HG03039 (cell line): ENCODE data around the gene ZNF516.
A peak's percentile ranks its signal among the peaks of the same experiment; 100 is the strongest.

Experiments
- ATAC-seq: cut with Tn5 transposase; IDR thresholded peaks from one replicate; pipeline ENCODE4 v1.9.1; 2021; ENCODE audit warnings: mild to moderate bottlenecking, moderate library complexity; ENCODE audit not compliant: unreplicated experiment

ZNF516 gene

DNA sequence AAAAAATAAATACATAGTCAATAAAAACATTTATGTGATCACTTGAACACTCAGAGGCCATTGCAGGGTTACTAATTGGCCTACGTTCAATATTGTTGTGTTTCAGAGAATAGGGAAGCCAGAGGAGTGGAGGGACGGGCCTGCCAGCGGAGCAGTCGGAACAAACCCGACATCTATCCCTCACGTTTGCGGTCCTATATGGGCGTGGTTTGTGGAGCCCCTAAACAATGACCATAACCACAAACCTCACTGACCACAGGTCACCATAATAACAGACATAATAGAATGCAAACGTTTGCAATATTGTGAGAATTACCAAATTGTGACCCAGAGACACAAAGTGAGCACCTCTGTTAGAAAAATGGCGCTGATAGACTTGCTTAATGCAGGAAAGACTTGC lies 19.5 kb upstream of the ZNF516 start:
- no peak for ATAC-seq

DNA sequence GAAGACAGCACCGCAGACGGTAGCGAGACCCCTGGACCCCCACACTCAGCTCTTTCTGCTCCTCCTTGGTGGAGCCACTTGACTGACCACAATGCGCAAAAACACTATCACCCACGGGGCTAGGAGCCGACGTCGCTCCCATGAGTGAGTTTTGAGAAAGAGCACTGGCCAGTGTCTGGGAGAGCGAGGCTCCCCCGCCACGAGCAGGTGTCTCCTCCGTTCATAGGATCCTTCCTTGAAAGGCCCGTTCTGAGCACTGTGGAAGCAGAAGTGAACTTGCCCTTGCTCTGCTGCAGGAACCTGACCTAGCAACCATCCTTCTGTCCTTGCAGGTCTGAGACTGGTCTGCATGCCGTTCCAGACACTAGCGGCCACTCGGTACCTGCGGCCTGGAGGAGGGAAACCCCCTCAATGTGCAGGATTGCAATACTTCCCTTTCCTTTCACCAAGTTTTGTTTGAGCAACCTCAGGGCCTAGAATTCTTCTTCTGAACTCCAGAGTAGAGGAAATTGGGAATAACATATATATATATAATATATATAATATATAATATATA lies 12.9 kb upstream of the ZNF516 start:
- no peak for ATAC-seq

DNA sequence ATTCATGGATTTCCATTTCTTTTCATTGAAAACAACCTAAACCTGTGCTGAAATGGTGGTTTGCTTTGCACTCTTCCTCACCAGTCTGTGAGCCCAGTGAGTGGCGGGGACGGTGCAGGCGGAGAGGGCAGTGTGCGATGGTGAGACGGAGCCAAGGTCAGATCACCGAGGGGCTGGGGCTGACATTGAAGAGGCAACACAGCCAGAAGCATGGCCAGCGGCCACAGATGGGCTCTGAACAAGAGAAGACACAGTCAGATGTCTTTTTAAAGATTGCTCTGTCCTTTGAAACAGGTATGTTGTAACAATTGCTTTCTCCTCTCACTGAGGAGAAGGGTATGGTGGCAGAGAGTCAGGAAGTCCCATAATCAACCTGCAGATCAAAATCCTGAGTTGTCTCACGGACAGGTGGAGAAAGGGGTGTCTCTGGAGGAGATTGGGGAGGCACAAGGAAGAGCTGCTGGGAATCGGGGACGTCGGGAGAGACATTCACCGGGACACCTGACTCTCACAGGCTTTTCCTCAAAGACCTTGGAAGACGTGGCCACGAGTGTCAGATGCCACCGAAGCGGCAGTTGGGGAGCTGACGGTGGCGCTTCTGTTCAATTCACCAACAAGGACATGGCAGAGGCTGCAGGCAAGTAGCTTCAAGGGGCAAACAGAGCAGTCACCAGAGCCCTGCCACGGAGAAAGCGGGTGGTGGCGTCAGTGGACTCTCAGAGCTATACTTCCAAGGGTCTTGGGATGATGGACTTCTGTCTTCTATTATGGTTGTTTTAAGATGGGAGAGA lies 12.1 kb upstream of the ZNF516 start:
- no peak for ATAC-seq

DNA sequence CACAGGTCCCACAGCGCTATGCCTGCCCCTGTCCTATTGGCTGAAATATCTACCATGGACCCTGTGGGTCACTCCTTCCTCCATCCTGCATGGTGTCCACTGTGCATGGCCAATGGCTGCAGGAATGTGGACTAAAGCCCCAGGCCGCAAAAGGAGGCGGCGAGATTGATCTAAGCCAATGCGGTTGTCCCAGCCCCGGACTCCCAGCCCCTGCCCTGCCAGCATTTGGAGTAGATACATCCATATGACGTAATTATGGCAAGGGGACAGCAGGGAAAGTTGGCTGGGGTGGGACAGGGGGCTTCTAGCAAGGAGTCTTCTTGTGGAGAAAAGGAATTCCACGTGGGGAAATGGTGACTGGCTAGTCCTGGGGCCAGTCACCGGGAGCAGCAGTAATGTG lies 11.4 kb upstream of the ZNF516 start:
- no peak for ATAC-seq

DNA sequence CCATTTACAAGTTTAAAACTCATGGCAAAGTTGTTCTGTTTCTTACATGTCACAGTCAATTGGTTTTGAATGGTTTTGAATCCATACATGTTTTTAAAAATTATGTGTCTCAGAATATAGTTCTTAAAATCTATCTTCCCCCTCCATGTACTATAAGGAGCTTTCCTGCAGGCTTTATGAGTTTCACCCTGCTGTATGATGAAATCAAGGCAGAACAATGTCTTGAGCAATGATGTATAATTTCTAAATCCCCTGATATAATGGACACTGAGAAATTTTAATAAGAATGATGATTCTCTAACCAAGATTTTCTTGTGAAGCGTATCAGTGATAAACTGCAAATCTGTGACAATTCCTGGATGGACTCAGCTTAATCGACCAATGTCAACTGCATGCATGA lies 10.6 kb upstream of the ZNF516 start:
- no peak for ATAC-seq

DNA sequence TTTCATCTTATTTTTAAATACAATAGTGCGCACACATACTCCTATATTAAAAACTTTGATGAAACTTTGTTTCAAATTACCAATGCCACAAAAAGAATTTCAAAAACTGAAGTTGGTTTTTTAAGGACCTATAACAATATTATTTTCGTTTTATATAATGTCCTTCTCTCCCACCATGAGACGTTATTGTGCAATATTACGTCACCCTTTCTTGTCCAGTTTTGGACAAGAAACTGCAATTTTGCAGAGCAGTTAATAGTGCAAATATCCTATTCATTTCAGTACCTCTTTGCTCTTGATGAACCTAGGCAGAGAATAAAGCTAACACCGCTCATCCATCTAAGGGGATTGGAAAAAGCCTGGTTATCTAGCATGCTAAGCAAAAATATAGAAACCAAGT lies 9.7 kb upstream of the ZNF516 start:
- ATAC-seq: no peak

DNA sequence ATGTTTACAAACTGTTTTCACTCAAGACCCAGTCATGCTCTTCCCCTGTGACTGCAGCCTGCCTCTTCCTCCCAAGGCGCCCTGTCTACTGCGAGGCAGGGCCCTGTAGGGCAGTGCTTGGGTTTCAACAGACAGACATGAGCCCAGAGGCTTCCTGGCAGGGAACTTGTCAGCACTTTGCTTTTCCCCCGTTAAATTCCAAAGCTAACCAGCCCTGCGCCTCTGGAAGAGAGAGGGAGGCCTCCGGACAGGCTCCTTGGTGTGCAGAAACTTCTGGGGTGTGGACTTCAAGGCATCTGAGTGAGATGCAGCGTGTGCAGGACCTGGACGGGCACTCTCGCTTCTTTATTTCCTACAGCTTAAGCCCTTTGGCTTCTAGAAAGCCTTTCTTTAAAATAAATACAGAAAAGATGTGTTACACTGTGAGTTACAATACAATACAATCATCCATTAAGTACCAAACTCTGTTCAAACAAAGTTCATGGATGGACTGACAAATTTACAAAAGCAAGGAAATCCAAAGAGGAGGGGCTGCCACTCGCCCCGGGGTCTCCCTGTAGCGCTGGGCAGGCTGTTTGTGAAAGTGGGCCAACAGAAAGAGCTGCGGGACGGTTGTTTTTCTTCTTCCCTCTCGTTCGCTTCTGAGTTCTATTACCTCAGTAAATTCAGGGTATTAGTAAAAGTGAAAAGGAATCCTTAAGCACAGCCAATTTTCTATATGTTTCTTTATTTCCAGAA lies 8.8 kb upstream of the ZNF516 start:
- no peak for ATAC-seq

DNA sequence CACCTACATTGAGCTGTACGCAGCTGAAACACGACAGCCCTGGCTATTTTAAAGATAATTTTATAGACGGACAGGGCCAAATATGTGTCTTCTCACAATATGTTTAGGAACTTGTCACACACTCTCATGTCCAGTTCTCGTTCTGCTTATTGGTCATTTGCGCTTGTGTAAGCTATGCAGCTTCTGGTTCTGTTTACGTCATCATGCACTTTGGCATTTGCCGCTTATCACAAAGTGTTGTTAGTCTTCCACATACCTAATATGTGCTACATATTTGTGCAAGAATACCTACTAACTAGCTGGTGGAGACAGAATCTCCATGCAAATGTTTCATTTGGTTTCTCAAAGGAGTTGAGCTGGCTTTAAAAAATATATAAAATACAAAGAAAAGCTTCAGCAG lies 7.5 kb upstream of the ZNF516 start:
- ATAC-seq: no peak

DNA sequence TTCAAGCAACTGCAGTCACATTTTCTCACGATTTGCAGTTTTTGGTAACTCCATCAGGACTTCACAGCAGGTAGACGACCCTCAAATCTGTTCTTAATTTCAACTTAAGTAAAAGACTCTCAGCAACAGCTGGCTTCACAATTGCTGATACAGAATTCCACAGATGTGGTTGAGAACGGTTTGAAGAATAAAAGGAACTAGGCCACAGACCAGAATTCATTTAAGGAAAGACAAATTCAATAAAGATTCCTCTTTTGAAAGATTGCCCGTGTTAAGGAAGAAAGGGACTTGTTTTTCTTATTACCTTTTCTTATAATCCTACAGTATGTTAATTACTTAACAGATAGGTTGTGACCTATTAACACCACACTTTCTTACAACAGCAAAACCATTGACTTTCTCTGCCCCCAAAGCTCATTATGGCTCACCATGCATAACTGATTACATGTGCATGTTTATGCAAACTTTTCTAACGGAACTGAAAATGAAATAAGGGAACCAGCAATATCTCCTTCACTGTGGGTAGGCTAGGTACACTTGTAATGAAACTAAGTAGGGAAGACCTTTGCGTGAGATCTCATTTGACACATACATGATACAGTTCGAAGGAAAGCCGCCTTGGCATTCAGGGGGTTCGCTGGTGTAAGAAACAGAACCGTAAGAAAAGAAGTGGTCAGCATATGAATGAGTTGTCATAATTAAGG lies 4.7 kb upstream of the ZNF516 start:
- peak; percentile 92 for ATAC-seq

DNA sequence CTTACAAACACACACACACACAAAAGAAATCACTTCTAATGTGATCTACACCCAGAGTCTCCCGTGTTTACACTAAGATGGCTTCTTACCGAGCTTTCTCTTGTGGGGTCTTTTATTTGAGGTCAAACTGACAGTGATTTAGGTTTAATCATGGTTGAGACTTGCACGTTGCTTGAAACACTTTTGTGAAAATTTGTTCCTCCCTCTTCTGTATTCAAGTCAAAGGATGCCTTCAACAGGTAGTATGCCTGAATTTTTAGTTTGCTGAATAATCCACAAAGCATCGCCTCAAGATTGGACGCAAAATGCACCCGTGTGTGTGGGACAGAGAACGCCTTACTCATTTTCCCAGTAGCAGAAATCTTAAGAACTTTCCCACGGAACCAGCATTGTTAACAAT lies 4.0 kb upstream of the ZNF516 start:
- ATAC-seq: no peak

DNA sequence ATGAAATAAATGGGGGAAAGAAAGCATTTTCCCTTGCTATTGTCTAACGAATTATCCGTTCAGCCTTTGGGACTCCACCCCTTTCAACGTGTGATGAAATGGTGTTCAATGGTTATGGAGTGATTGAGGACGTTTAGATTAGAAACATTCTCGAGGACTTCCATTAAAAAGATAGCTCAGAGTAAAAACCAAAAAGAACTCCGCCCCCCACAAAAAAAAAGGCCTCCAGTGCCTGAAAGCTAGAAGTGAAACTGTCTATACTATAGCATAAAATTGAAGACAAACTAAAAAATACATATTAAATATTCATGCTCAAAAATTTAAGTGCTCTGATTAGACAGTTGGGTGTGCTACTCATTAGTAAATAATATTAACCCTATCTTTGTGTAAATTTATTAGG lies 3.0 kb upstream of the ZNF516 start:
- no peak for ATAC-seq

DNA sequence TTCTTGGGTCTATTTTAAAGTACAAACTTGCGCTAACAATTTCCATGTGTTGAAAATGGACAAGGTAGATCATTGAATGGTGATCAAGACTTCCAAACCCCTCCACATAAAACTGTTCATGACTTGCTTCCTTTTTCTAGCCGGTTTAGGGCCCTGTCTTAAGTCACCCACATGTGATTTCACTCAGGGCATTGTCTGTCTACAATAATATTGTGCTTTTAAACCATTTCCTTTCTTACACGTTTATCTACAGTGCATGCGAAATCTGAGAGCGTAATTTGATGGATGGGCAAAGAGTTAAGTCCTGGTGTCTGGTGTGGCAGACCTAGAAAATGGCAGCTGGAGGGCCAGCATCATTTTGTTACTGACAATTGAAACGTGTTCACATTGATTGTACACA lies 2.0 kb upstream of the ZNF516 start:
- no peak for ATAC-seq

DNA sequence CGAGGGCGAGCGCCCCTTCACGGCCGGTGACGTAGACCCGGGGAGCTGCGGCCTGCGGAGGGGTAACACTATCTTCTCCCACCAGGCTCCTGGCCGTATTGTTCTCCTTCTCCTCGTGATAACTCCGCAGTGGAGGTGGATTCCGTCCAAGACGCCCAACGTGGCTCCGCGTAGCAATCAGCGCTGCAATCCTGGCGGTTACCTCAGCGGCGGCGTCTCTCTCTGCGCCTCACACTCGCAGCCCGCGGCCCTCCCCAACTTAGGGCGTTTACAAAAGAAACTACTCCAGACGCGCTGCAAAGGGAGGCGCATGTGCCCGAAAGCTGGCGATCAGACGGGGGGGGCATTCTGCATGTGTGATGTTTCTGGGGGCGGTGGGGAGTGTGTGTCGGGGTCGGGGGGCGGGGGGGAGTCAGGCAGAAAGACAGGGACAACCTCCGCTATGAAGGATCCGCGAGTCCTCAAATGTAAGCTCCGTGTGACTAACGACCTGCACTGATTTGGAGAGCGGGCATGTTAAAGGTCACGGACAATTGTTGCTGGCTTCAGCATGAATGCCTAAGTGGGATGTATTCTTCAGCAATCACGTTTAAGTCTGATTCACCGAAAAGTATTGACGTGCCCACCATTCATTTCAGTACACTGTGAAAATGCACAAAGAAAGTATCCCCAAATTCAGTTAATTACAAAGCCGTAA lies 1.3 kb upstream of the ZNF516 start:
- no peak for ATAC-seq

DNA sequence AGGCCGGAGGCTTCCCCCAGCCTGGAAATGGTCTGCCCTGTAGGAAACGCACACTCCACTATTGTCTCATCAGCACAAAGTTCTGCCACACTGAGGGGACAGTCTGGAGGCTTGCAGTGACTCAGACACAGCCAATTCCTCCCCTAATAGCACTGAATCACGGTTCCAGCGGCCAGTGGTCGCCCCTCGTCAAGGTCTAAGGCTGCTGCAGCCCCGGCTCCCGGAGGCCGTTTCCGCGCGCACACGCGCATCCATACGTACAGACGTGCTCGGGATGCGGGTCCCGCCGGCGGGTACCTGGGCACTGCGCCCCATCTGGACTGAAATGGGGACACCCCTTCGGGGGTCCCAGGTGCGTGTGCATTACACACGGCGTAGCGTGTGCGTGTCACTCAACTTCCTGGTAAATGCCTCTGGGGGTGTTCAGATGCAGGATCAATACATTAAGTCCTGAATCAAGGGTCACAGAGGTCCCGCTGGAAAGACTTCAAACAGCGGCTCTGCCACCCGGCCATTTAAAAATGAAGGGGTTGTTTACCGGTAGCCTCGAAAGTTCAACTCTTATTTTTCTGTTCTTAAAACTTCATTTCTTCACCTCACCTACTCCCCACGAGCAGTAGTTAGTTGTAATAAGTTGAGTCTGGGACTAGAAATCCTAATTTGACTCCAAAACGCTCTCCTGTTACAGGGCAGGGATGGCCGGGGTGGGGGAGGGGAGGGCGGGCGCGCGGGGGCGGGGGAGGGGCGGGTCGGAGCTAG lies 572 bp upstream of the ZNF516 start:
- no peak for ATAC-seq

DNA sequence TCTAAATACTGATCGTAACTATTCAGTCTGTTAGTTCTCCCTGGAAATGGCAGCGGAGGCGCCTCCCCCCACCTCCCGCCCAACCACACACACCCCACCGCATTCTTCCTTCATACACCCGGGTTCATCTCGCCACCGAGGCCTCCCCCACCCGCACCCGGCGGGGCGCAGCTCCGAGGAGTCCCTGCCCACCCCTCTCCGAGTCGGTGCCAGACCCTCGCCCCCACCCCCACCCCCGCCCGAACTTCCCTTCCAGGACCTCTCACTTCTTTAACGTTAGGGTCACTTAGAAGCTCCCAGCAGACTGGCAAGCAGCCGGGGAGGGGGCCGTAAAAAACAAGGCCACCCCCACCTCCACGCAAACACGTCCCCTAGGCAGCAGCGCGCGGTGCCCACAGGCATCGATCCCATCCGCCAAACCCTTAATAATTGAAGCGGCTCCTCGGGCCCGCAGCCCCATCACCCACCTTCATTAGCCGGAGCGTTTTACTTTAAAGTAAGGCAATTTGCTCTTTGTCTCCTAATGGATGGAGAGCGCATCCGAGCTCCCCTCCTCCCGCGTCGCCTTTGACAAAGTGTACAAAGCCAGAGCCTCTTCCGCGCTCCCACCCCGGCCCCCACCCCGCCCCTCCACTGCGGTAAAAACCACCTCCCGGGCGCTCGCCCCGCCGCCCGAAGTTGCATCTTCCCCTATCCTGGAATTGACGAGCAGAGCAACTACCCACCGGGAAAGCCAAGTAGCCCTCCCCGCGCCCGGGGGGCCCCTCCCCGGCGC lies 624 bp downstream of the ZNF516 start:
- no peak for ATAC-seq

DNA sequence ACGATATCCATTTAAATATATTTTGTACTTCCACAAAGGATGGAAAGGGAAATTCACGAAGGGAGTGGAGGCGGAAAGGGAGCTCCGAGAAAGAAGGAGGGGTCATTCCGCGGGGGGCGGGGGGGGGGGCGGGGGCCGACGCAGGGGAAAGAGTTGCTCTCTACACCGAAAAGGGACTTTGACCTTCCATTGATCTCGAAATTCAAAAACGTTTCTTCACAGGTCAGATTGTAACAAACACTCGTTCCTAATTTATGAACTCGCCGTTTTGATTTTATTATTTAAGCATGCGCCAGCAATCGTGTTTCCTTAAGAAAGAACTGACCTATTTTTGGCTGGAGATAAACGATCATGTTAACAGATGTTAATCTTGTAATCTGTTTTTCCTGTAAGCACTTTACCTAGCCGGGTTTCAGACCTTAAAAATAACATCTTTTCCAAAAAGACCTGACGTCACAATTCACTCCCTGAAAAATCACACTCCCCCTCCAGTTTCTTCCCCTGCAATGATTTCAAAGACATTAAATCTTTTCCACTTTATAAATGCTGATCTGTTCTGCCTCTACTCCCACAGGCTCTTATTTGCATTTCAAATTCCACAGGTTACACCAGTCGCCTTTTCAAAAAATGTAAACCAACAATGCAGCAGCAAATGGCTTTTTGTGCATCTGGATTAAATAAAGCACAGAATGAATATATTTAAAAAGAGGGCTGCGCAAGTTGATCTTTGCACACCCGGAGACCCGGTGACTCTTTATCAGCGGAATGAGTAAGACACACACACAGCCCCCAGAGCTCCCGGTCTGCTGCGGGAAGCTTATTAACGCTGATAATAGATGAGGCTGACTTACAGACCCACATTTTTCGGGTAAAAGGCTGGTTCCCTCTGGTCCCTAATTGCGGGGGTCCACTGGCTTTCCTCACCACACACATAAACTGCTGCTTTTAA lies 1.6 kb downstream of the ZNF516 start:
- ATAC-seq: no peak

DNA sequence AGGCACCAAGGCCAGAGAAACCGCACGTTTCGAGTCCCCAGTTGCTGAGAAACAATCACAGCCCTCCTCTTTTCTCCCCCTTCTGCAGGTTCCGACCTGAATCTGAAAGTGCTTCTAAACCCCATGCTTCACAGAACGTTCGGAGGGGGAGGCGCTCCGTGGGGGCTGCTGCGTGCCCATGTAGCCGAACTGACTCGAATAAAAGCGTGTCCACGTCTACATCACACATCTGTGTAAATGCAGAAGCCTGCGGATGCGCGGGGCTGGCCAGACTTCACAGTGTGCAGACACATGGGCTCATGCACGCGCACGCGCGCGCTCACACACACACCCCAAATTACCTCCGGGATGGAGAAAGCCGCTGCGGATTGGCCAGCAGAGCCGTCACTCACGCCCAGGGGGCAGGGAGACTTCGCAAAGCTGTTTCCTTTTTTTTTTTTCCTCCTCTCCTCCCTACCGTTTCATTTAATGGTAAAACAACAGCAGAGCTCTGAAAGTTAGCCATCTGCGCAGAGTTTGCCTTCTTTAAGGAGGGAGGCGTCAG lies 2.3 kb downstream of the ZNF516 start:
- ATAC-seq: peak; percentile 64
